K562 (cell line): ENCODE measurements around the gene MBP. TPM values are rescaled to one million over a fixed set of nuclear protein-coding genes. Genes with fewer than 3 reads are reported as not detected.

Source experiments
- KLF16 ChIP-seq: IDR thresholded peaks from 2 replicates; pipeline ENCODE4 v1.6.1; 2016; ENCODE audit warnings: antibody characterized with exemption
- NR2C2 ChIP-seq, 2 experiments: fragments of 200-800 bp in 1 of 2; sonication (Bioruptor generic) in 1 of 2; sonication (generic) in 1 of 2; formaldehyde crosslinking in 1 of 2; IDR thresholded peaks; 2 replicates each; pipeline versions ENCODE4 v1.6.1 to v1.8.0; 2016 to 2022; ENCODE audit warnings: mild to moderate bottlenecking in 1 of 2, missing compliant biosample characterization in 1 of 2, missing genetic modification characterization in 1 of 2, missing genetic modification reagents in 1 of 2
- PRMT5 ChIP-seq: sonication (generic); formaldehyde crosslinking; IDR thresholded peaks from 2 replicates; pipeline ENCODE4 v1.5.0; 2020; ENCODE audit warnings: missing genetic modification reagents
- SMARCA4 ChIP-seq: fragments of 450-650 bp; IDR thresholded peaks from 2 replicates; pipeline ENCODE4 v1.6.1; 2016
- TRIM25 ChIP-seq: fragments of 450-650 bp; IDR thresholded peaks from 2 replicates; pipeline ENCODE4 v1.7.0; 2016; ENCODE audit warnings: borderline replicate concordance
- ZBTB40 ChIP-seq, 2 experiments: fragments of 450-650 bp in 1 of 2; sonication (generic) in 1 of 2; formaldehyde crosslinking in 1 of 2; IDR thresholded peaks; 2 replicates each; pipeline versions ENCODE4 v1.7.1 to v1.9.0; 2016 to 2022; ENCODE audit warnings: inconsistent platforms in 1 of 2, mild to moderate bottlenecking in 1 of 2, missing genetic modification reagents in 1 of 2
- ZFP1 ChIP-seq: fragments of 450-650 bp; formaldehyde crosslinking; IDR thresholded peaks from 2 replicates; pipeline ENCODE4 v1.4.0; 2020; ENCODE audit warnings: mild to moderate bottlenecking, mixed read lengths
- ZNF212 ChIP-seq: fragments of 450-650 bp; formaldehyde crosslinking; IDR thresholded peaks from 2 replicates; pipeline ENCODE4 v1.4.0; 2020; ENCODE audit warnings: mild to moderate bottlenecking
- ZNF449 ChIP-seq: fragments of 250-450 bp; sonication (Bioruptor Pico); IDR thresholded peaks from 2 replicates; pipeline ENCODE4 v1.8.0; 2022; ENCODE audit warnings: moderate library complexity, mild to moderate bottlenecking, inconsistent platforms
- ZNF778 ChIP-seq: fragments of 450-650 bp; formaldehyde crosslinking; IDR thresholded peaks from 2 replicates; pipeline ENCODE4 v1.4.0; 2020; ENCODE audit warnings: mild to moderate bottlenecking, moderate library complexity
- polyA plus RNA-seq, 8 experiments: library from polyadenylated mRNA; depleted of rRNA in 4 of 8; stranded (reverse) in 5 of 8; unstranded in 3 of 8; fragments of >200 nt; fragmentation: Nextera tagmentation in 2 of 8; fragmentation: Illumina TruSeq in 1 of 8; extraction: Ambion mirVana in 2 of 8; extraction: Trizol in 1 of 8; gene quantifications; 2 replicates each; pipeline versions ENCODE4 v1.2.1 to v1.2.3, GENCODE V29; 2011 to 2014; ENCODE audit warnings: inconsistent platforms in 1 of 8, missing spikeins in 1 of 8
- total RNA-seq, 7 experiments: library from RNA; depleted of rRNA in 6 of 7; stranded (reverse); fragments of >200 nt in 6 of 7; fragmentation: Illumina TruSeq in 2 of 7; extraction: Trizol in 2 of 7; gene quantifications; 2 replicates each; pipeline versions ENCODE4 v1.2.1 to v1.2.3, GENCODE V29; 2011 to 2021; ENCODE audit warnings: low replicate concordance in 1 of 7

Gene MBP
- total and polyA plus RNA-seq, 9 of the 15 experiments (the other 6 are each of a cell fraction or from before 2014, with no cell fraction given), result 0.09 TPM; not detected in 8

GRCh38 chr18:77153404-77153803 lies 20.8 kb upstream of the MBP start (continued):
- TF ChIP-seq TRIM25 (no peak), ZNF778 (no peak), SMARCA4 (no peak), ZNF449 (CRISPR knock-in tag) (no peak), ZNF212 (CRISPR knock-in tag) (no peak), ZBTB40 (IDR thresholded peaks at IDR 0.05) (no peak), ZBTB40 (CRISPR knock-in tag; IDR thresholded peaks at IDR 0.05) (no peak), ZFP1 (no peak), NR2C2 (CRISPR knock-in tag; IDR thresholded peaks at IDR 0.05) (no peak), NR2C2 (tag; IDR thresholded peaks at IDR 0.05) (no peak), KLF16 (no peak), PRMT5 (CRISPR knock-in tag) (no peak)
